ENCODE measurements around the gene NUDCD3.

The NUDCD3 gene

DNA sequence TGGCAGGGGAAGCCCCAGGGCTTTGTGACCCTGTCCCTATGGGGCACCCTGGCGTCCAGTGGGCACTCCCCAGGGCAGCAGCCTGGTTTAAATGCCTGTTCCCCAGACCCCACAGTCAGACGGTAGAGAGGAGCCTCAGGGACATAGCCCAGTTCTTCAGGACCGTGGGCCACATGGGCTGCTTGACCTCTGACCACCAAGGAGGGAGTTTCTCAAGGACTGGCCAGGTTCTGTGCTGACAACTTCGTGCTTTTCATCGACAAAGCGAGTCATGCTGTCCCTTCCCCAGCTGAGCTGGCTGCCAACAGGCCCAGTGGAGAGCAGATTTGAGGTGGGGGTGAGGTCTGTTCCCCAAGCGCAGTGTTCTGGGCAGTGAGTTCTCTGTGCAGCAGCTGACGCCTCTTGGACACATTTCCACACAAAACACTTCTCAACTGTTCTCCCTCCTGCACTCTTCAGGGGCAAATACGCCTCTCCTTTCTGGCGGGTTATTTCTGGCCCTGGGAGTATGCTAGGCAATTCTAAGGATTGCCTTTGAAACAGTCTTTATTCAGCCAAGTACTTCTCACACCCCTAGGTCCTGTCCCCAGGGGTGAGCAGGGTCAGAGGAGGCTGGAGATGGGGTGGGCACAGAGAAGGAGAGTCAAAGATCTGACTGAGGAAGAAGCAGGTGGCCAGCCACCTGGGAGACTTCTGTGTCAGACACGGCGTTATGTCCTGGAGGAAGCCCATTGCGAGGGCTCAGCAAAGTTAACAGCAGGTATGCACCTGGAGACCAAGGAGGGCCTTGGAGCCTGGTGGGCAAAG lies 107.8 kb downstream of the NUDCD3 start:
- no peak for DNase-seq (ENCODE audit: low read depth in 2 of 2)

DNA sequence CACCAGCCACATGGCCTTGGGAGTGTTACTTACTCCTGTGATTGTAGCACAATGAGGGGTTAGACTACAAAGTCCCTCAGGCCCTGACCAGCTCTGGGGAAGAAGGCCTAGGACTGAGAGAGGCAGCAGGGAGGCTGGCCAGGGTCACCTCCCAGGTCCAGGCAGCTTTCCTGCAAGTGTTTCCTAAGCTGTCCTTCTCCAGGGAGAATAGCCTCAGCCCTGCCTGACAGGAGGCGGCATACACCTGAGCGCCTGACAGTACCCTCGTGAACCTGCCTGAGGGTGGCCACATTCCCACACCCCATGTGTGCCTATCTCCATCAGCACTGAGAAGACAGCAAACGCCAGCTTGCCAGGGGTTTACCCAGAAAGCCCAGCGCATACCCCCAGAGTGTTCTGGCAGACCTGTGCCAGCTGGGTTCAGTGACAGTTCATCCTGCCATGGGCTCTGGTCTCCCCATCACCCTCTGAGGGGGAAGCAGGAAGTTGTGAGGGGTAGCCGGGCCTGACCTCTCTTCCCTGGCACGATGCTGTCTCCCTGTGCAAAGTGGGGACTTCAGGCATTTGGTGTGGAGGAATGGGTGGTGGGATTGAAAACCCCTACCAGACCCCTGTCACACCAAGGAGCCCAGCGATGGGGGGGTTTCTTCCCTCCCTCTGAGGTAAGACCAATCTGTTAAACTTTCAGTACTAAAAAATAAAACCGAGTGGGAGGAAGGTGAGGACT lies 108.8 kb downstream of the NUDCD3 start:
- no peak for DNase-seq (ENCODE audit: low read depth in 2 of 2)

DNA sequence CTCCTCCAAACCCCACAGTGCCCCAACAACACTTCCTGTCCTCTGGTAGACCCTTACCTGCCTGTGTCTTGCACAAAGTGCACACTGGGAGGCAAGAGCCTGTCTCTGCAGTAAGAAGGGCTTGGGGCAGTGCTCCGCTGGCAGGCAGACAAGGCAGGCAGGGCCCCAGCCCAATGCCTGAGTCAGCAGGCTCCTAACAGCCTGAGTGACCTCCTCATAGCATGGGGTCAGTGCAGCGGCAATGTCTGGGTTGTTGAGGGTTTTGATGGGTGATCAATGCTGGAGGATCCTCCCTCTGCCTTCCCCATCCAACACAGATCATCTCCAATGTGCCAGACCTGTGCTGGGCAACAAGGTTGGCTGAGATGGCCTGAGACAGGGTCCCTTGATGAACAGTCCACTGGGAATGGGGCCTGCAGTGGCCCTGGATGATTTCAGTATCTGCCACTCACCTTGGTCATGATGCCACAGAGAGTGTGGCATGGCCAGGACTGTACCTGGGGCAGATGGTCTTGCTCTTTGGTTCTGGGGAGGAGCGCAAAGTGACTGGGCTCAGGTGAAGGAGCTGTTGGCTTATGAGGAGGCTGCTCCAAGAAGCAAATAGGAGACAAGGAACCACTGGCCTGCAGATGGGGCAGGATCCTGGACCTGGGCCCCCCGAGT lies 109.5 kb downstream of the NUDCD3 start:
- no peak for DNase-seq (ENCODE audit: low read depth in 2 of 2)

- no peak for DNase-seq (ENCODE audit: low read depth in 2 of 2)
These were observed 110.1 kb downstream of the NUDCD3 start for GRCh38 chr7:44380189-44380830.

DNA sequence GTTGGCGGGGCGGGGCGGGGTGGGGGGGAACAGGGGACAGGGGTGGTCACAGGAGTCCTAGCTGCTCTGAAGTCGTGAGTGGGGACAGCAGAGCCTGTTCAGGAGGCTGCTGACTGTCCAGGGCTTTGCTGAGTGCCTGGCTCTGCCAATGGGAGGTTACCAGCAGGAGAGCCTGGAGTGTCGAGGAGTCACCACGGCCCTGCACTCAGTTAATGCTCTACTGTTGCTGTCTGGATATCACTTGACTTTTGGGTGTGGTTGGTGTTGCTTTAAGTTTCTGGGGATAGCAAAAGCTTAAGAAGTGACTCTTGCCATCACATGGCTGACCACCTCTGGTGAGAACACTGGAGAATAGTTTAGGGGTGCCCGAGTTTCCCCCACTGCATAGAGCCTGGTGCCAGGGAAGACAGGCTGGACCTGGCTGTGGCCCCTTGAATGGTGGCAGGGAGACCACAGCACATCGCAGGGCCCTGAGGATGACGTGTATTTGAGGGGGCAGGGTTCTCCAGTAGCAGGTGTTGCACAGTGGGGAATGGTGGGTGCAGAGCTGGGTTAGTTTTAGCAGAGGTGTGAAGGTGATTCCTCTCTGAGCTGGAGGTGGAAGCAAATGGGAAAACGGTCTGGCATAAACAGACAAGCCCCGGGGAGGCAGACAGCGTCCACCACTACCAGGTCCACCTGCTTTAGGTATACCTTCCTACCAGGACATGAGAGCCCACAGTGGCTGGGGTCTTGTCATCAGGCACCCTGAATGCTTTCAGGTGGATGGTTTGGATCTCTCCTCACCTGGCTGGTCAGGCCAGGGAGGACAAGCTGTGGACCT lies 110.9 kb downstream of the NUDCD3 start:
- no peak for DNase-seq (ENCODE audit: low read depth in 2 of 2)

DNA sequence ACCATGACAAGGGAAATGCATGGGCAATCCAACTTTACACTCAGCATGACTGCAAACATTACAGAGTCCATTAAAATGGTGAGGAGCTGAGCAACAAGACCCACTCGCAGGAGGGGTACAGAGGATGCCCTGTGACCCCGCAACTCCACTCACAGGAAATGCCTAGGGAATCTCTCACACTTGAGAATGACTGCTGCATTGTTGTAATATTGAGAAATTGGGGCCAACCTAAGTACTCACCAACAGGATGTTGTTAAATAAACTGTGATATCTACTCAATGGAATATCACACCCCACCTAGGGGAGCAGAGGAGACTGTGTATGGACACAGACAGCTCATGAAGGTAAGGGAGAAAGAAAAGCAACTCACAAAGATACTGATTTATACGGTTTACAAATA lies 111.7 kb downstream of the NUDCD3 start:
- peak; percentile 43 to 50 for DNase-seq (ENCODE audit: low read depth in 2 of 2)

- no peak for DNase-seq (ENCODE audit: low read depth in 2 of 2)
These were observed 112.6 kb downstream of the NUDCD3 start for GRCh38 chr7:44377681-44378421.

- DNase-seq (ENCODE audit: low read depth in 2 of 2), result no peak
These were observed 113.4 kb downstream of the NUDCD3 start for GRCh38 chr7:44377134-44377463.

DNA sequence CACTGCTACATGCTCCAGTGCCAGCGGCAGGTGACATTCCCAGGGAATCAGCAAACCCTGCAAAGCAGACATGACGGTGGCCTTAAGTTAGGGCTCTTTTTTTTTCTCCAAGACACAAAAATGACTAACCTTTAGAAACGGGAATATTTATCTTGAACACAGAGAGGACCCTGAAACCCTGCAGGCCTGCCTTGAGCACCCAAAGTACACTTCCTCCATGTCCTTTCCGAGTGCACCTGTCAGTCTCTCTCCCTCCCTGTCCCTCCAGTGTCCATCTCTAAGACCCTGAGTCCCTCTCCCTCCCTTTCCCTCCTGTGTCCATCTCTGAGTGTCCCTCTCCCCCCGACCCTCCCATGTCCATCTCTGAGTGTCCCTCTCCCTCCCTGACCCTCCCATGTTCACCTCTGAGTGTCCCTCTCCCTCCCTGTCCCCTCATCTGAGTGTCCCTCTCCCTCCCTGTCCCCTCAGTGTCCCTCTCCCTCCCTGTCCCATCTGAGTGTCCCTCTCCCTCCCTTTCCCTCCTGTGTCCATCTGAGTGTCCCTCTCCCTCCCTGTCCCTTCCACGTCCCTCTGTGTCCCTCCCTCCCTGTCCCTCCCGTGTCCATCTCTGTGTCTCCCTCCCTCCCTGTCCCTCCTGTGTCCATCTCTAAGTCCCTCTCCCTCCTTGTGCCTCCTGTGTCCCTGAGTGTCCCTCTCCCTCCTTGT lies 113.9 kb downstream of the NUDCD3 start:
- DNase-seq (ENCODE audit: low read depth in 2 of 2), result no peak

GRCh38 chr7:44375926-44376342 lies 114.5 kb downstream of the NUDCD3 start:
- no peak for DNase-seq (ENCODE audit: low read depth in 2 of 2)

DNA sequence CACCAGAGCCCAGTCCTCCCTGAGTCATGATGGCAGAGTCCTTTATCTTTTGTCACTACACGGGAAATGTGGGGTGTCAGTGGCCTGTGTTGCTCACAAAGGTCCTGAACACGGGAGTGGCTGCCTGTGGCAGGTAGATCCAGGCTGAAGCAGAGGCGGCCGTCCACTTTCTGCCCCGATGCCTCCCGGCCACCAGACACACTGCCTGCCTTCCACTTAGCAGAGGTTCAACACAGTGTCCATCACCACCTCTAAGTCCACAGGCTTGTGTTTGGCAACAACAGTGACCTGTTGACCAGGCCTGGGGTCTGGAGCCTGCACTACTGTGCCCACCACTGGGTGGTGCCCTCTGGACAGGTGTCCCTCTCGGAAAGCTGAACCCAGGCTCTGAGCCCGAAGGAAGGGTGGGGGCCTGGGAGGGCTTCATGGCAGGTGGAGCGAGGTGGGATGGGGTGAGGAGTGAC lies 115.2 kb downstream of the NUDCD3 start:
- no peak for DNase-seq (ENCODE audit: low read depth in 2 of 2)

- DNase-seq (ENCODE audit: low read depth in 2 of 2), result no peak
These were observed 116.3 kb downstream of the NUDCD3 start for GRCh38 chr7:44374007-44374763.

DNA sequence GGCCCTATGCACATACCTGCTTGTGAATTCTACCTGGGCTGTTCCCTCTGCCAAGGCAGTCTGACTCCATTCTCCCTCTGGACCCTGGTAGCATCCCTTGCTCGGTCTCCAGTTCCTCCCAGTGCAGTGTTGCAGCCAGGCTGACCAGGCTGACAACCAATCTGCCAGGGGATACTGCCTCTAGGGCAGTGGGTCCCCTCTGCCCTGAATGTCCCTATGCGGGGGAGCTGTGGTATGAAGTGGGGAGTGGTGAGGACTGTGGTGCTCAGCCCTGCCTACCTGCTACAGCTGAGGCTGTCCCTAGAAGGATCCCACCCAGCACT lies 117.1 kb downstream of the NUDCD3 start:
- no peak for DNase-seq (ENCODE audit: low read depth in 2 of 2)

GRCh38 chr7:44372560-44373417 lies 117.7 kb downstream of the NUDCD3 start:
- DNase-seq (ENCODE audit: low read depth in 2 of 2), result no peak

DNA sequence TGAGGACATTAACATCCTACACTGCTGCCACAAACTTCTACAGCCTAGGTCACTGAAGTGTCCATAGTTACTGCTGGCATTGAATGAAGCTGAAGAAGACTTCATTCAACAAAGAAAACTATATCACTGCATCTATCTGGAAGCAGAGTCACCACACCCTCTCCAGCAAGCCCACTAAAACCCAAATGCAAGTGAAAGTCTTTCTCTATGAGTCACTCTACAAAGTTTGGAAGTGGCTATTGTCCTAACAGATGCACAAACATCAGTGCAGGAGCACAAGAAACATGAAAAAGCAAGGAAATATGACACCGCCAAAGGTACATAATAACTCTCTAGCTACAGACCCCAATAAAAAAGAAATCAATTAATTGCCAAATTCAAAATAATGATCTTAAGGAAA lies 121.6 kb downstream of the NUDCD3 start:
- DNase-seq (ENCODE audit: low read depth in 2 of 2), result no peak

DNA sequence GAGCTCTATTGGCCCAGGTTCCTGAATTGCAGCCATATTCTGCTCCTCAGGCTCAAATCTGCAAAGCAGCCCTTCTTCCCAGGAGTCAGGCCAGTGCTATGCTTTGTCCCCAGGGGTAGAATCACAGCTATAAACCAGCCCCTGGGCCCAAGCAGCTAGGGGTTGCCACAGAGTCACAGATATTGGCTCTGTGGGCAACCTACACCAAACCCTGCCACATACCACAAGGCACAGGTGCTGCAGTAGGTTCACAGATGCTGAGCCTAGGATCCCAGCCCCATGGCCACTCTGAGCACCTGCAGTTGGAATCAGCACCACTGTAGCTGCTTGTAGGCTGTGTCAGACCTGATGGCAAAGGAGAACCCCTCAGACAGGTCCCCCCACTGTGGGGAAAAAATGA lies 122.0 kb downstream of the NUDCD3 start:
- no peak for DNase-seq (ENCODE audit: low read depth in 2 of 2)

GRCh38 chr7:44367475-44368043 lies 122.9 kb downstream of the NUDCD3 start:
- no peak for DNase-seq (ENCODE audit: low read depth in 2 of 2)

- no peak for DNase-seq (ENCODE audit: low read depth in 2 of 2)
These were observed 123.5 kb downstream of the NUDCD3 start for GRCh38 chr7:44366986-44367385.

Data from fibroblast of skin of left biceps (primary cell).